ENCODE results near the gene TREM1. TPM values are rescaled to one million over a fixed set of nuclear protein-coding genes. Genes with fewer than 3 reads are reported as not detected.
A peak's percentile ranks its signal among the peaks of the same experiment; 100 is the strongest.

TREM1 gene
- total RNA-seq, 1 donor from 2014 or later: not detected

DNA sequence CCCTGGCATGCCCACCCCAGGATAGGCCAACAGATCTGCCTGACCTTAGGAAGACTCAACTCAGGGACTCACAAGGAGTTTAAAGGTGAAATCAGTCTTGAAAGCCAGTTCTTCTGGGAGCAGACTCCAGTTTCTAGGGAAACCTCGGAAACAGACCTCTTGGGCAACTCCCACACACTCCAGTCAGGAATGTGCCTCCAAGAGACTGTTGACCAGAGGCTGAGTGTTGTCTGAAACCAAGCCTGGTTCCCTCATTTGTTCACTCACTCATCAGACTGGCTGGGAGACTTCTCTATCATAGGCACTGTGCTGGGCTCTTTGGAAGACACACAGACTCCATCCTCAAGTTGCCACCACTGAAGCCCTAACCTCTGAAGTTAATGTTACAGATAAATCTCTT is 1.8 kb downstream of the TREM1 start:
- no peak overlapping the region for H3K4me3 Mint-ChIP-seq (ENCODE audit: unreplicated experiment)
- H3K27ac Mint-ChIP-seq (ENCODE audit: unreplicated experiment): no peak overlapping the region
- no peaks in the 10 kb centered on the region for H3K36me3 Mint-ChIP-seq (ENCODE audit: unreplicated experiment)
- TF ChIP-seq, protein P1, sequence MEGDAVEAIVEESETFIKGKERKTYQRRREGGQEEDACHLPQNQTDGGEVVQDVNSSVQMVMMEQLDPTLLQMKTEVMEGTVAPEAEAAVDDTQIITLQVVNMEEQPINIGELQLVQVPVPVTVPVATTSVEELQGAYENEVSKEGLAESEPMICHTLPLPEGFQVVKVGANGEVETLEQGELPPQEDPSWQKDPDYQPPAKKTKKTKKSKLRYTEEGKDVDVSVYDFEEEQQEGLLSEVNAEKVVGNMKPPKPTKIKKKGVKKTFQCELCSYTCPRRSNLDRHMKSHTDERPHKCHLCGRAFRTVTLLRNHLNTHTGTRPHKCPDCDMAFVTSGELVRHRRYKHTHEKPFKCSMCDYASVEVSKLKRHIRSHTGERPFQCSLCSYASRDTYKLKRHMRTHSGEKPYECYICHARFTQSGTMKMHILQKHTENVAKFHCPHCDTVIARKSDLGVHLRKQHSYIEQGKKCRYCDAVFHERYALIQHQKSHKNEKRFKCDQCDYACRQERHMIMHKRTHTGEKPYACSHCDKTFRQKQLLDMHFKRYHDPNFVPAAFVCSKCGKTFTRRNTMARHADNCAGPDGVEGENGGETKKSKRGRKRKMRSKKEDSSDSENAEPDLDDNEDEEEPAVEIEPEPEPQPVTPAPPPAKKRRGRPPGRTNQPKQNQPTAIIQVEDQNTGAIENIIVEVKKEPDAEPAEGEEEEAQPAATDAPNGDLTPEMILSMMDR (IDR thresholded peaks at IDR 0.05): no peak
- no peak for DNase-seq (ENCODE audit: extremely low spot score, unreplicated experiment)
- no peaks in the 10 kb centered on the region for H3K9me3 Mint-ChIP-seq (ENCODE audit: unreplicated experiment)
- no peaks in the 10 kb centered on the region for H3K4me1 Mint-ChIP-seq (ENCODE audit: unreplicated experiment)
- H3K27me3 Mint-ChIP-seq (ENCODE audit: unreplicated experiment): peaks cover 60% of the 10 kb centered on the region

DNA sequence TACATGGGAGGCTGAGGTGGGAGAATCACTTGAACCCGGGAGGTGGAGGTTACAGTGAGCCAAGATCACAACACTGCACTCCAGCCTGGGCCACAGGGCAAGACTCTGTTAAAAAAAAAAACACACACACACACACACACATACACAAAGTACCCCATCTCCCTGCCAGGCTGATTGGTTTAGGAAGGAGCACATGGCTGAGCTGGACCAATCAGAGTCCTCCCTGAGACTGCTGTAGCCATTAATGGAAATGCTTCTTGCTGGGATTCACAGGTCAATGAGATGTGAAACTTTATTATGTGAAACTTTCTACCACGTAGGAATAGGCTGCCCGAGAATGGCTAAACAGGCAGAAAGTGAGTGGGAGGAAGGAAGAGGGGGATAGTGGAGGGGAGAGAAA is 2.9 kb downstream of the TREM1 start:
- no peak for DNase-seq (ENCODE audit: extremely low spot score, unreplicated experiment)
- Mint-ChIP-seq H3K27ac (ENCODE audit: unreplicated experiment) (no peak overlapping the region), H3K4me1 (ENCODE audit: unreplicated experiment) (peaks cover 3% of the 10 kb centered on the region), H3K36me3 (ENCODE audit: unreplicated experiment) (no peaks in the 10 kb centered on the region), H3K27me3 (ENCODE audit: unreplicated experiment) (peaks cover 59% of the 10 kb centered on the region), H3K9me3 (ENCODE audit: unreplicated experiment) (no peaks in the 10 kb centered on the region), H3K4me3 (ENCODE audit: unreplicated experiment) (no peak overlapping the region)
- TF ChIP-seq, protein P1 (IDR thresholded peaks at IDR 0.05): no peak

DNA sequence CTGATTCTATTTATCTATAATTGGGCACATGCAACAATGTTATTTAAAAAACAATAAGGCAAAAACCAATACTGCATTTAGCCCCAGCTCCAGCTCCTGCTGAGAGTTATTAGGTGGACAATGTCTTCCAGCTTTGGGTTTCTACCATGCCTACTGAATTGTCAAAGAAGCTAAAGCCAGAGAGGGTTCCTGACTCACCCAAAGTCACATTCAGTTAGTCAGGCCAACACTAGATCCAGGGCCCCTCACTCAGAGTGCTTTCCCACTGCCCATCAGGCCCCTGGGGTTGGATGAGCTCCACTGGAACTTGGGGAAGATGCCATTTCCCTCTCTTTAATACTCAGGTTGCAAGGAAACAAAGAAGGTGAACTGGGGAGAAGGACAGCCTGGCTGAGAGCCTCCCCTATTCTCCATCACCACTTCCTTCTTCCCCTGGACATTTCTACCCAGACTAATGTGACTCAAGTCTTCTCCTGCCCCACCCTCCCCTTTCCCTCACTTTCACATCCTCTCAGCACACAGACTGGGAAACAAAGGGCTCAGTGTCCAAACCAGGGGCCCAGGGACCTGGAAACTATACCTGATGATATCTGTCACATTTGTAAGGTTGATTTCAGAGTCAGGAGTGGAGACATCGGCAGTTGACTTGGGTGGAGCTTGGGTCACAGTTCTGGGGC is 6.0 kb downstream of the TREM1 start:
- Mint-ChIP-seq H3K27me3 (ENCODE audit: unreplicated experiment) (peaks cover 45% of the 10 kb centered on the region), H3K36me3 (ENCODE audit: unreplicated experiment) (no peaks in the 10 kb centered on the region), H3K4me1 (ENCODE audit: unreplicated experiment) (peaks cover 3% of the 10 kb centered on the region), H3K9me3 (ENCODE audit: unreplicated experiment) (no peaks in the 10 kb centered on the region), H3K27ac (ENCODE audit: unreplicated experiment) (no peak overlapping the region), H3K4me3 (ENCODE audit: unreplicated experiment) (no peak overlapping the region)
- TF ChIP-seq, protein P1 (IDR thresholded peaks at IDR 0.05): no peak
- no peak for DNase-seq (ENCODE audit: extremely low spot score, unreplicated experiment)

DNA sequence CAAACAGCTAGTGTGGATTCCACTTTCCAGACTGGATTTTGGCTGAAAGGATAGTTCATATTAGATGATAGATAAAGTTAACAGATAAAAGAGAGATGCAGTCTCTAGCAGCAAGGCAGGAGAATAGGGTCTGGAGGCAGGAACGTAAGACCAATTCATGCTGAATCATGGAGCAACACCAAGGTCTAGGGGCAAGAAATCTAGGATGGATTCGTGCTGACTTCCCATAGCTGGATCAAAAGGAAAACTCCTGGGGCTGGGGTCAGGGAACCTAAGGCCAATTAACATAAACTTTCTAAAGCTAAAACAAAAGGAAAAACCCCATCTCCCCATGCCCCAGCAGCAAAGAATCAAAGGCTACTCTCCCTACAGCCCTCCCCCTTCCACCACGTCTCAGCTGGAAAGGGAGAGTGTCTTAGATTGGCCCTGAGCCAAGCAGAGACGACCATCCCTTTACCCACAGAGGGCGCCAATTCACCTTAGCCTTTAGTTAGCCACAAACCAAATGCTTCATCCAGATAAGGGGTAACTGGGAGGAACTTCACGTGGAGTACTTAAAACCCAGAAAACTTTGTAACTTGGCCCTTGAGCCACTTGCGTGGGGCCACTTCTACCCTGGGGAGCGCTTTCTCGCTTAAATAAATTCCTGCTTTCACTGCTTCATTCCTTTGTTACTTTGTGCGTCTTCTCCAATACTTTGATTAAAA is 7.6 kb downstream of the TREM1 start:
- peaks cover 3% of the 10 kb centered on the region for H3K4me1 Mint-ChIP-seq (ENCODE audit: unreplicated experiment)
- H3K36me3 Mint-ChIP-seq (ENCODE audit: unreplicated experiment): no peaks in the 10 kb centered on the region
- TF ChIP-seq, protein P1 (IDR thresholded peaks at IDR 0.05): peak; percentile 59
- no peaks in the 10 kb centered on the region for H3K9me3 Mint-ChIP-seq (ENCODE audit: unreplicated experiment)
- H3K27me3 Mint-ChIP-seq (ENCODE audit: unreplicated experiment): peaks cover 55% of the 10 kb centered on the region
- DNase-seq (ENCODE audit: extremely low spot score, unreplicated experiment): peak; percentile 68
- H3K4me3 Mint-ChIP-seq (ENCODE audit: unreplicated experiment): no peak overlapping the region
- no peak overlapping the region for H3K27ac Mint-ChIP-seq (ENCODE audit: unreplicated experiment)

DNA sequence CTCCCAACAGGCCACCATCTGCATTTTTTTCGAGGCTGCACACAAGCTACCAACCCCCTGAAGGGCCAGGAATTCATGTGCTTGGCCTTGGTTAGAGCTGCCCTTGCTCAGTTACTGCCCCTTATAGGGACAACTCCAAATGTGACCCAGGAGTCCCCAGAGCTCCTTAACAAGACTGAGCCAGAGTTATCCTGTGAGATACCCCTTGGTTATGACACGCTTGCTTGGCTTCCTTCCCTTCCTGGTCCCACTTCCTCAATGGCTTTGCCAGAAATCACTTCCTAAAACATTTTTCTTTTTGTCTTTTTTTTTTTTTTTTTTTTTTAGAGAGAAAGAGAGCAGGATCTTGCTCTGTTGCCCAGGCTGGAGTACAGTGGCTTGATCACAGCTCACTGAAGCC is 8.9 kb downstream of the TREM1 start:
- DNase-seq (ENCODE audit: extremely low spot score, unreplicated experiment): no peak
- Mint-ChIP-seq H3K27ac (ENCODE audit: unreplicated experiment) (no peak overlapping the region), H3K4me3 (ENCODE audit: unreplicated experiment) (no peak overlapping the region), H3K36me3 (ENCODE audit: unreplicated experiment) (no peaks in the 10 kb centered on the region), H3K9me3 (ENCODE audit: unreplicated experiment) (no peaks in the 10 kb centered on the region), H3K4me1 (ENCODE audit: unreplicated experiment) (peaks cover 3% of the 10 kb centered on the region), H3K27me3 (ENCODE audit: unreplicated experiment) (peaks cover 49% of the 10 kb centered on the region)
- TF ChIP-seq, protein P1 (IDR thresholded peaks at IDR 0.05): no peak
